GM12878 (cell line): ENCODE measurements around the gene ROCK2.

Experiments used
- BCL11A ChIP-seq: IDR thresholded peaks from 2 replicates; pipeline ENCODE4 v1.6.1; 2011; ENCODE audit warnings: low read depth, low read length
- BRCA1 ChIP-seq: IDR thresholded peaks from 2 replicates; pipeline ENCODE4 v1.6.1; 2011; ENCODE audit warnings: low read depth, low read length, improper control_type of control experiment
- CBFB ChIP-seq: IDR thresholded peaks from 2 replicates; pipeline ENCODE4 v1.6.1; 2016; ENCODE audit warnings: antibody characterized with exemption, low read depth
- CHD1 ChIP-seq: IDR thresholded peaks from 2 replicates; pipeline ENCODE4 v1.6.1; 2012; ENCODE audit warnings: low read depth, low read length, improper control_type of control experiment
- RELA ChIP-seq: fragments of 450-650 bp; IDR thresholded peaks from 2 replicates; pipeline ENCODE4 v1.8.0; 2014; ENCODE audit warnings: borderline replicate concordance; ENCODE audit not compliant: partially characterized antibody
- SMC3 ChIP-seq: IDR thresholded peaks from 2 replicates; pipeline ENCODE4 v1.6.1; 2011; ENCODE audit warnings: low read length, improper control_type of control experiment, borderline replicate concordance
- YBX1 ChIP-seq: fragments of 450-650 bp; IDR thresholded peaks from 2 replicates; pipeline ENCODE4 v1.6.1; 2016; ENCODE audit warnings: antibody characterized with exemption
- ZNF274 ChIP-seq: IDR thresholded peaks from one replicate; pipeline ENCODE4 v1.8.0; 2011; ENCODE audit not compliant: insufficient read length, insufficient read depth
- TF ChIP-seq, protein P1 (sequence below), 3 experiments: IDR thresholded peaks in 2 of 3; conservative IDR thresholded peaks in 1 of 3; 2 replicates each; pipeline ENCODE4 v1.5.1; 2011; ENCODE audit warnings: low read depth in 3 of 3, low read length in 3 of 3, mild to moderate bottlenecking in 3 of 3, control low read depth in 2 of 3, moderate library complexity in 2 of 3, inconsistent platforms in 1 of 3, mixed read lengths in 1 of 3; ENCODE audit not compliant: control insufficient read depth in 2 of 3, insufficient read depth in 1 of 3; ENCODE audit errors: extremely low read depth in 1 of 3
- TF ChIP-seq, protein P2 (sequence below): IDR thresholded peaks from 2 replicates; pipeline ENCODE4 v1.6.1; 2011; ENCODE audit warnings: borderline replicate concordance, low read depth, mild to moderate bottlenecking, moderate library complexity, mixed read lengths, low read length; ENCODE audit not compliant: insufficient read depth; ENCODE audit errors: extremely low read length

DNA sequence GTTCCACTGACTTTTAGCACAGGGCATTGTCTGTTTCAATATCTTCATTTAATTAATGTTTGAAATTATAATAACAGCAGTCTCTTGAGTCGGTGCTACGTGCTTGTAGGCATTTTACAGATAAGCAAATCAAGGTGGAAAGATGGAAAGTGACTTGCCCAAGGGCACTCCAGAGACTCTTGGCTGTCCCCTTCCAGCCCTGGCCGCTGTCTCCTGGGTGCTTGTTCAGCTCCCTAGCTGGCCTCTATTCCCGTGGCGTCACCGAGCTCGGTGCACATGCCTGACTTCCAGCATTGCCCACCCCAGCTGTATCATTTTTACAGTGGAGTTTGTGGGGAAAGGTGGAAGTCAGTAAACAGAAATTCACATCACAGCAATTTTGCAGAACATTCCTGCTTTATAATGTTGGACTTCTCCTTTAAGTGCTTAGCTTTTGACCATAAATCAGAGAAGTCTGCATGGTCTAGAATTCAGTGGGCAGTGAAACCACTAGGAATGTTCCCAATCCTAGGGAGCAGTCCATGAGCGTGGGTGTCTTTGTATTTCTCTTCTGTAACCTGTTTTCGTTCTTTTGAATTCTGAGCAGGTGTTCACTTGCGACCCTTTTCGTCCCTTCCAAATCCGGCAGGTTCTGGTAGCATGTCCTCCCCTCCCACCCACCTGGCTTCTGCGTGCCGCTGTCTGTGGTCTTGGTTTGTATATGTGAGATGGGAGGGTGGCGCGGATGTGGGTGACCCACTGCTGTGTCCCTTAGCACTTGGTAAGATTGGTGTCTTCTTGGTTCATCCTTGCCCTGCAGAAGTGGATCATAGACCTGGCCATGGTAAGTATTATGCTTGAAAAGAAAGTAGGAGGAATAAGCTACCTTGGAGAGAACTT lies 180.8 kb downstream of the ROCK2 start:
- TF ChIP-seq SMC3 (no peak), BCL11A (no peak), RELA (no peak), CHD1 (no peak), BRCA1 (no peak), YBX1 (no peak), ZNF274 (no peak), CBFB (no peak)
- TF ChIP-seq, protein P1, sequence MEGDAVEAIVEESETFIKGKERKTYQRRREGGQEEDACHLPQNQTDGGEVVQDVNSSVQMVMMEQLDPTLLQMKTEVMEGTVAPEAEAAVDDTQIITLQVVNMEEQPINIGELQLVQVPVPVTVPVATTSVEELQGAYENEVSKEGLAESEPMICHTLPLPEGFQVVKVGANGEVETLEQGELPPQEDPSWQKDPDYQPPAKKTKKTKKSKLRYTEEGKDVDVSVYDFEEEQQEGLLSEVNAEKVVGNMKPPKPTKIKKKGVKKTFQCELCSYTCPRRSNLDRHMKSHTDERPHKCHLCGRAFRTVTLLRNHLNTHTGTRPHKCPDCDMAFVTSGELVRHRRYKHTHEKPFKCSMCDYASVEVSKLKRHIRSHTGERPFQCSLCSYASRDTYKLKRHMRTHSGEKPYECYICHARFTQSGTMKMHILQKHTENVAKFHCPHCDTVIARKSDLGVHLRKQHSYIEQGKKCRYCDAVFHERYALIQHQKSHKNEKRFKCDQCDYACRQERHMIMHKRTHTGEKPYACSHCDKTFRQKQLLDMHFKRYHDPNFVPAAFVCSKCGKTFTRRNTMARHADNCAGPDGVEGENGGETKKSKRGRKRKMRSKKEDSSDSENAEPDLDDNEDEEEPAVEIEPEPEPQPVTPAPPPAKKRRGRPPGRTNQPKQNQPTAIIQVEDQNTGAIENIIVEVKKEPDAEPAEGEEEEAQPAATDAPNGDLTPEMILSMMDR (IDR thresholded peaks at IDR 0.05 in 2 of 3, conservative IDR thresholded peaks at IDR 0.05 in 1 of 3; ENCODE audit: control insufficient read depth in 2 of 3, extremely low read depth in 1 of 3, insufficient read depth in 1 of 3, low read depth in 3 of 3, low read length in 3 of 3) = no peak
- TF ChIP-seq, protein P2, sequence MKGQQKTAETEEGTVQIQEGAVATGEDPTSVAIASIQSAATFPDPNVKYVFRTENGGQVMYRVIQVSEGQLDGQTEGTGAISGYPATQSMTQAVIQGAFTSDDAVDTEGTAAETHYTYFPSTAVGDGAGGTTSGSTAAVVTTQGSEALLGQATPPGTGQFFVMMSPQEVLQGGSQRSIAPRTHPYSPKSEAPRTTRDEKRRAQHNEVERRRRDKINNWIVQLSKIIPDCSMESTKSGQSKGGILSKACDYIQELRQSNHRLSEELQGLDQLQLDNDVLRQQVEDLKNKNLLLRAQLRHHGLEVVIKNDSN = no peak
